Measurements from ENCODE around the gene SIGLEC7.

Gene SIGLEC7

DNA sequence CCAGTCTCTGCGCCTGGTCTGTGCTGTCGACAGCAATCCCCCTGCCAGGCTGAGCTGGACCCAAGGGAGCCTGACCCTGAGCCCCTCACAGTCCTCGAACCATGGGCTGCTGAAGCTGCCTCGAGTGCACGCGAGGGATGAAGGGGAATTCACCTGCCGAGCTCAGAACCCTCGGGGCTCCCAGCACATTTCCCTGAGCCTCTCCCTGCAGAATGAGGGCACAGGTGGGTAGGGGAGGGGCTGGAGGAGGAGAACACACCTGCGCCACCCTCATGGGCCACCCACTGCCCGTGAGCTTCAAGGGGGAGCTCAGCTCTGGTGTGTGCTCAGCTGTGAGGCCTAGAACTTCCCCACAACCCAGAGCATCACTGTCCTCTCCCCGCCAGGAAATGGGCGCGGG lies 44.2 kb downstream of the SIGLEC7 start:
- Histone ChIP-seq H3K27me3 (ENCODE audit: insufficient read depth, low read length) (peaks cover 6% of the 10 kb centered on the region; the same call in 1 of the 2 replicates), H3K4me1 (ENCODE audit: control insufficient read depth, insufficient read depth, low read length, unreplicated experiment) (no peaks in the 10 kb centered on the region), H3K79me2 (ENCODE audit: control insufficient read depth, insufficient read depth, low read length, unreplicated experiment) (no peaks in the 10 kb centered on the region), H3K36me3 (ENCODE audit: insufficient read depth, low read length) (no peaks in the 10 kb centered on the region), H2AFZ (ENCODE audit: low read length, unreplicated experiment) (no peak overlapping the region), H3K27ac (ENCODE audit: low read depth, low read length) (no peak overlapping the region), H3K4me3 (ENCODE audit: low read depth, low read length) (no peak overlapping the region)

DNA sequence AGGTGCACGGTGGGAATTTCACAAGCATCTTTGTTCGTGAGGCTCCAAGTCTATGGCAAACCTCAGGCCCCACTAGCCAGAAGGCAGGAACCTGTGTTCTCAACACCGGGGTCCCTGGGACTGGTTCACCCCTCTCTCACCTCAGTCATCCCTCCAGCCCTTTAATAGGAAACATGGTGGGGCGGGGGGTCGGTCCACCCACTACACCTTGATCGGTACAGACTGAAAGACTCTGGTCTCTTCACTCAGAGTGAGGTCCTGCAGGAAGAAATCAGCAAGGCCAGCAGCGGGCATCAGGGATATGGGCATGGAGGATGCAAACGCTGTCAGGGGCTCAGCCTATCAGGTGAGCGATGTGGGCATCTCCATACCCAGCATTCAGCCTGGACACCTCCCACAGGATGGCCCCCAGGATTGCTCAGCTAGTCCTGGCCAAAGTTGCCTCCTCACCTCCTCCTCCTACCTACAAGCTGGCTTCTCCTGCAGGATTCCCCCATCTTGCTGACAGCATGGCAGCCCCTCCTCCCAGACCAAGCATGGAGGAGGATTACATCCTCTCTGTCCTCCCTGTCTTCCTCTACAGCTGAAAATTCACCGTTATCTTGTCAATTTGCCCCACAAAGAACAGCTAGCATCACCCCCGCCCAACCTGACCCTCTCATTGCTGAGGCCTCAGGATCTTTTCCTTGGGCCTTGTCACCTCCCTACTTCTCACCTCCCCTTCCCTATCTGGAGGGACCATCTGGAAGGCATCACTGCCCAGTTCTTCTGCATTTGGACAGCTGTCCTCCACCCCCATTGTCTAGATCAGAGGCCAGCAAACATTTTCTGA lies 45.5 kb downstream of the SIGLEC7 start:
- no peak overlapping the region for H3K4me3 ChIP-seq (ENCODE audit: low read depth, low read length)
- peaks cover 9% of the 10 kb centered on the region; the same call in 1 of the 2 replicates for H3K27me3 ChIP-seq (ENCODE audit: insufficient read depth, low read length)
- no peaks in the 10 kb centered on the region for H3K79me2 ChIP-seq (ENCODE audit: control insufficient read depth, insufficient read depth, low read length, unreplicated experiment)
- H2AFZ ChIP-seq (ENCODE audit: low read length, unreplicated experiment) = no peak overlapping the region
- no peak overlapping the region for H3K27ac ChIP-seq (ENCODE audit: low read depth, low read length)
- no peaks in the 10 kb centered on the region for H3K4me1 ChIP-seq (ENCODE audit: control insufficient read depth, insufficient read depth, low read length, unreplicated experiment)
- no peaks in the 10 kb centered on the region for H3K36me3 ChIP-seq (ENCODE audit: insufficient read depth, low read length)

DNA sequence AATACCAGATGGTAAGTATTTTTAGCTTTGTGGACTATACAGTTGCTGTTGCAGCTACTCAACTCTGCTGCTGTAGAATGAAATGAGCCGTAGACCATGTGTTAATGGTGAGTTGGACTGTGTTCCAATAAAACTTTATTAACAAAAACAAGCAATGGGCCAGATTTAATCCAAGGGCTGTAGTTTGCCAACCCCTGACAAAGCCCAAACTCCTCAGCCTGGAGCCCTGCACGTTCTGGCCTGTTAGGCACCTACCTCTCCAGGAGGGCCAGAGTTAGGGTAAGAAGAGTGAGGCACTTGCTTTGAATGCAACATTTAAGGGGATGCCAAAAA lies 46.1 kb downstream of the SIGLEC7 start:
- peaks cover 9% of the 10 kb centered on the region; the same call in 1 of the 2 replicates for H3K27me3 ChIP-seq (ENCODE audit: insufficient read depth, low read length)
- no peaks in the 10 kb centered on the region for H3K36me3 ChIP-seq (ENCODE audit: insufficient read depth, low read length)
- H3K79me2 ChIP-seq (ENCODE audit: control insufficient read depth, insufficient read depth, low read length, unreplicated experiment) = no peaks in the 10 kb centered on the region
- H3K4me3 ChIP-seq (ENCODE audit: low read depth, low read length) = no peak overlapping the region
- H3K4me1 ChIP-seq (ENCODE audit: control insufficient read depth, insufficient read depth, low read length, unreplicated experiment) = no peaks in the 10 kb centered on the region
- H2AFZ ChIP-seq (ENCODE audit: low read length, unreplicated experiment) = no peak overlapping the region
- no peak overlapping the region for H3K27ac ChIP-seq (ENCODE audit: low read depth, low read length)

GRCh38 chr19:51192689-51193088 lies 50.6 kb downstream of the SIGLEC7 start:
- no peaks in the 10 kb centered on the region for H3K4me1 ChIP-seq (ENCODE audit: control insufficient read depth, insufficient read depth, low read length, unreplicated experiment)
- H3K79me2 ChIP-seq (ENCODE audit: control insufficient read depth, insufficient read depth, low read length, unreplicated experiment) = no peaks in the 10 kb centered on the region
- H2AFZ ChIP-seq (ENCODE audit: low read length, unreplicated experiment) = no peak overlapping the region
- no peaks in the 10 kb centered on the region for H3K36me3 ChIP-seq (ENCODE audit: insufficient read depth, low read length)
- H3K4me3 ChIP-seq (ENCODE audit: low read depth, low read length) = no peak overlapping the region
- peaks cover 16% of the 10 kb centered on the region for H3K27me3 ChIP-seq (ENCODE audit: insufficient read depth, low read length)
- H3K27ac ChIP-seq (ENCODE audit: low read depth, low read length) = no peak overlapping the region

DNA sequence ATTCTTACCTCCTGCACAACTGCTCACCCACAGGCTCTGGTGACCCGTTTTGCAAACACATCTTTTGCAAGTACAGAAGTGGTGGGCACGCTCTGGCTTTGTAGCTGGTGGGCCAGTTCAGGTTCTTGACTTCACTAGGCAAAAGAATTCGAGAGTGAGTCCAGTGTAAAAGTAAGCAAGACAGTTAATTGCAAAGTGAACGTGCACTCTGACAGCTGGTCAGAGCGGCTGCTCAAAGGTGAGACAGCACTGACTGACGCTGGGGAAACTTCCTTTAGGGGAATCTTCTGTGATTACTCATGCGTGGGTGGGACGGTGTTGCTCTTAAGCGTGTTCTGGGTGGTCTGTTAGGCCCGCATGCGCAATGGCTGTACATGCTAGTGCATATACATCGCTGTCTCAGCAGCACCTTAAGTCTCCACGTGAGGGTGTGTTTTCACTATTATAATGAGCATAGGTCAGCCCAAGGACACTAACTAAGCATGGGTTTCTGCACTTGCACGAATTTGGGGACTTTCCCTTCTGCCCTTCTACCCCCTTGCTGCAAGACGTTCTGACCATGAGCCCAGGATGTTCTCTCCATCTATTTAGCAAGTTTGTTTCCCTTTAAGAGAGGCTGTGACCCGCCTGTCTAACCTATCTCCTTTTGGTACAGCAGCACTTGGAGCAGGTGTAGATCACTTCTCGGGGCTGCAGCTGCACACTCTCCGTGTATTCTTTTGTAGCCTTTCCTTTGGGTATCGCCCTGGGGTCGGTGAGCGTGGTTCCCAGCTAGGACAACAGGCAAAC lies 52.6 kb downstream of the SIGLEC7 start:
- Histone ChIP-seq H3K36me3 (ENCODE audit: insufficient read depth, low read length) (no peaks in the 10 kb centered on the region), H3K79me2 (ENCODE audit: control insufficient read depth, insufficient read depth, low read length, unreplicated experiment) (no peaks in the 10 kb centered on the region), H3K27ac (ENCODE audit: low read depth, low read length) (no peak overlapping the region), H3K4me1 (ENCODE audit: control insufficient read depth, insufficient read depth, low read length, unreplicated experiment) (no peaks in the 10 kb centered on the region), H3K4me3 (ENCODE audit: low read depth, low read length) (no peak overlapping the region), H3K27me3 (ENCODE audit: insufficient read depth, low read length) (peaks cover 16% of the 10 kb centered on the region), H2AFZ (ENCODE audit: low read length, unreplicated experiment) (no peak overlapping the region)

DNA sequence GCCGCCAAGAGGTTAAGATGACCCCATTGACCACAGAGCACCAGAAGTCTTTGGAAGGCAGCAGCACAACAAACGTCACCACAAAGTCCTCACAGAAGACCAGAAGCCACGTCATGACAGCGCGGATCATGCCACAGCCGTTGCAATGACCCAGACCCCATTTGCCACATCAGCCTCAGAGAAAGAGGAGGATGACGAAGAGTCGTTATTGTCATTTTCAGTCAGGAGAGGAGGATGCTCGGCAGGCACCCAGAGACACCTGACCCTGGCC lies 53.1 kb downstream of the SIGLEC7 start:
- Histone ChIP-seq H3K27me3 (ENCODE audit: insufficient read depth, low read length) (peaks cover 15% of the 10 kb centered on the region), H3K27ac (ENCODE audit: low read depth, low read length) (no peak overlapping the region), H2AFZ (ENCODE audit: low read length, unreplicated experiment) (no peak overlapping the region), H3K4me1 (ENCODE audit: control insufficient read depth, insufficient read depth, low read length, unreplicated experiment) (no peaks in the 10 kb centered on the region), H3K4me3 (ENCODE audit: low read depth, low read length) (no peak overlapping the region), H3K79me2 (ENCODE audit: control insufficient read depth, insufficient read depth, low read length, unreplicated experiment) (no peaks in the 10 kb centered on the region), H3K36me3 (ENCODE audit: insufficient read depth, low read length) (no peaks in the 10 kb centered on the region)

- peaks cover 11% of the 10 kb centered on the region for H3K27me3 ChIP-seq (ENCODE audit: insufficient read depth, low read length)
- H3K79me2 ChIP-seq (ENCODE audit: control insufficient read depth, insufficient read depth, low read length, unreplicated experiment) = no peaks in the 10 kb centered on the region
- H3K36me3 ChIP-seq (ENCODE audit: insufficient read depth, low read length) = no peaks in the 10 kb centered on the region
- no peak overlapping the region for H3K4me3 ChIP-seq (ENCODE audit: low read depth, low read length)
- no peak overlapping the region for H2AFZ ChIP-seq (ENCODE audit: low read length, unreplicated experiment)
- H3K27ac ChIP-seq (ENCODE audit: low read depth, low read length) = no peak overlapping the region
- no peaks in the 10 kb centered on the region for H3K4me1 ChIP-seq (ENCODE audit: control insufficient read depth, insufficient read depth, low read length, unreplicated experiment)
Measured at GRCh38 chr19:51195616-51196015, 53.5 kb downstream of the SIGLEC7 start.

- Histone ChIP-seq H3K4me3 (ENCODE audit: low read depth, low read length) (no peak overlapping the region), H3K79me2 (ENCODE audit: control insufficient read depth, insufficient read depth, low read length, unreplicated experiment) (no peaks in the 10 kb centered on the region), H3K27ac (ENCODE audit: low read depth, low read length) (no peak overlapping the region), H3K4me1 (ENCODE audit: control insufficient read depth, insufficient read depth, low read length, unreplicated experiment) (no peaks in the 10 kb centered on the region), H2AFZ (ENCODE audit: low read length, unreplicated experiment) (no peak overlapping the region), H3K27me3 (ENCODE audit: insufficient read depth, low read length) (peaks cover 11% of the 10 kb centered on the region; the same call in 1 of the 2 replicates), H3K36me3 (ENCODE audit: insufficient read depth, low read length) (no peaks in the 10 kb centered on the region)
Measured at GRCh38 chr19:51196181-51196580, 54.1 kb downstream of the SIGLEC7 start.

- Histone ChIP-seq H3K27me3 (ENCODE audit: insufficient read depth, low read length) (peaks cover 10% of the 10 kb centered on the region), H3K36me3 (ENCODE audit: insufficient read depth, low read length) (no peaks in the 10 kb centered on the region), H3K79me2 (ENCODE audit: control insufficient read depth, insufficient read depth, low read length, unreplicated experiment) (no peaks in the 10 kb centered on the region), H3K4me1 (ENCODE audit: control insufficient read depth, insufficient read depth, low read length, unreplicated experiment) (no peaks in the 10 kb centered on the region), H3K27ac (ENCODE audit: low read depth, low read length) (no peak overlapping the region), H3K4me3 (ENCODE audit: low read depth, low read length) (no peak overlapping the region), H2AFZ (ENCODE audit: low read length, unreplicated experiment) (no peak overlapping the region)
Measured at GRCh38 chr19:51198641-51199040, 56.5 kb downstream of the SIGLEC7 start.

DNA sequence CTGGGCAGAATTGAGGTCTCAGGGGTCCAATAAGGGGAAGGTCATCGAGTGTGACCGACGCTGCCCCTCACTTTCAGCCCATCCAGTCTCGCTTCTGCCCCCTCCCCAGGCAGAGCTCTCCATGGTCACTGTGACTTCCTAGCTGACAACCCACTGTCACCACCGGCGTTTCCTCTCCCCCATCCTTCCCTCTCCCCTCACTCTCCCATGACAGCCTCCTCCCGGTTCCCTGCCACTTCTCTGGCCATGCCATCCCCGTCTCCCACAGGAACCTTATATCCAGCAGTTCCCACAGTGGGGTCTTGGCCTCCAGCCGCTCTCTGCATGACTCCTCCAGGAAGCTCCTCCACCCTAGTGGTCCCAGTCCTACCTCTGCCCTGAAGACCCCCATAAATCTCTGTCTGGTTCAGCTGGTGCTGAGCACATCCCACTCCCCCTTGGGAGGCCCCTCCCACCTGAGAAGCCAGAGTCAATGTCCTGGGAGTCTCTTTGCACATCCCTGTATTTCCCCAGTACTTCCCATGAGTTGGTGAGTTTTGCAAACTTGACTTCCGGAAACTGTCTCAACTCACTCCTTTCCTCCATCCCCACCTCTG lies 58.1 kb downstream of the SIGLEC7 start:
- no peaks in the 10 kb centered on the region for H3K36me3 ChIP-seq (ENCODE audit: insufficient read depth, low read length)
- H3K27ac ChIP-seq (ENCODE audit: low read depth, low read length) = no peak overlapping the region
- H3K79me2 ChIP-seq (ENCODE audit: control insufficient read depth, insufficient read depth, low read length, unreplicated experiment) = no peaks in the 10 kb centered on the region
- no peak overlapping the region for H3K4me3 ChIP-seq (ENCODE audit: low read depth, low read length)
- no peaks in the 10 kb centered on the region for H3K4me1 ChIP-seq (ENCODE audit: control insufficient read depth, insufficient read depth, low read length, unreplicated experiment)
- H2AFZ ChIP-seq (ENCODE audit: low read length, unreplicated experiment) = no peak overlapping the region
- peaks cover 7% of the 10 kb centered on the region for H3K27me3 ChIP-seq (ENCODE audit: insufficient read depth, low read length)

DNA sequence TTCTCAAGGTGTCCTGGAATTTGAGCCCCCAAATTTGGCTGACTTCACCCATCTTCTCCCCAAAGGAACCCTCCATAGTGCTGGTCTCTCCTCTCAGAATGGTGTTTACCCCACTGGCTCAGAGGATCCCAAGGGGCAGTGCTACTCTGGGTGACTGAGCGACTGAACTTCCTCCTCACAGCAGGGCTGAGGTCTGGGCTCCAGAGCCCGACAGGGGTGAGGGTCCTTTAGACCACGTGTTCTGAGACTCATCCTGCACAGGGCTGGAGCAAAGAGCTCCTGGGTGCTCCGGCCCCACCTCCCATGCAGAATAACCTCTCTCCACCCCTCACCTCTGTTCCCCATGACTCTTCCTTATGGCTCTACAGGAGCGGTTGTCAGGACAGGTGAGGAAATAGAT lies 59.6 kb downstream of the SIGLEC7 start:
- H3K79me2 ChIP-seq (ENCODE audit: control insufficient read depth, insufficient read depth, low read length, unreplicated experiment) = no peaks in the 10 kb centered on the region
- no peak overlapping the region for H3K4me3 ChIP-seq (ENCODE audit: low read depth, low read length)
- H3K27ac ChIP-seq (ENCODE audit: low read depth, low read length) = no peak overlapping the region
- no peak overlapping the region for H2AFZ ChIP-seq (ENCODE audit: low read length, unreplicated experiment)
- no peaks in the 10 kb centered on the region for H3K4me1 ChIP-seq (ENCODE audit: control insufficient read depth, insufficient read depth, low read length, unreplicated experiment)
- H3K36me3 ChIP-seq (ENCODE audit: insufficient read depth, low read length) = no peaks in the 10 kb centered on the region
- H3K27me3 ChIP-seq (ENCODE audit: insufficient read depth, low read length) = peaks cover 8% of the 10 kb centered on the region
